GM18870 (cell line): ENCODE results near the gene SURF2.

Experiments
- ATAC-seq: cut with Tn5 transposase; IDR thresholded peaks from one replicate; pipeline ENCODE4 v1.9.1; 2021; ENCODE audit warnings: moderate library complexity; ENCODE audit not compliant: unreplicated experiment

The SURF2 gene

DNA sequence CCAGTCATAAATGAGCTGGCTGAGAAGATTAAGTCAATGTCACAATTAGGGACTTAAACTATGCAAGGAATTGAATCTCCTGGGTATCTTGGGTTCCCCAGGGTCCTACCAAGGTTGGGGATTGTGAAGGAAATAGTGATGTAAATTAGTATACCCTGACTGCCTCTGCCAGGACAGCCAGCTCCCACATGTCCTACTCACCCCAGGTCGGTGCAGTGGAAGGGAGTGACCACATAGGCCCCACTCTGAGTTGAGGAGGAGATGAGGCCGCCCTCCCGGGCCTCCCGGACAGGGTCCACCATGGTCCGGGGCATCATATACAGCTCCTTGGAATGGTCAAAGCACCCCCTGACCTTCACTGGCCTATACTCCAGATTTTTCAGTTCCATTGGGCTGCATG, 2.8 kb upstream of the SURF2 start:
- no peak for ATAC-seq

DNA sequence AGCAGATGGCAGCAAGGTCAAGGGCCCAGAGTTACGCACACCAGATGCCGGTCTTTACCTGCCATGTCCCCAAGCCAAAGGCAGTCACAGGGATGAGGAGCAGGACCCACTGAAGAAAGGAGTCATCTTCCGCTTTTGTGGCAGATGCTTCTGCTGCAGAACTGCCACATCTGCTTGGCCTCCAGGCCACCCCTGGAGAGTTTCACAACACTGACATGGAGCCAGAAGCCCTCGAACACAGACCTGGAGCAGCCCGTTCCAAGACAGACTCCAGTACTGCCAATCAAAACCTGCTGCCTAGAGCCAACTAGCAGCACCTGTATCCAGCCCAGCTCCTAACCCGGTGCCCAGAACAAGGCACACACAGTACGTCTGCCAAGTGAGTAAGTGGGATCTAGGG, 1.6 kb upstream of the SURF2 start:
- ATAC-seq = no peak

DNA sequence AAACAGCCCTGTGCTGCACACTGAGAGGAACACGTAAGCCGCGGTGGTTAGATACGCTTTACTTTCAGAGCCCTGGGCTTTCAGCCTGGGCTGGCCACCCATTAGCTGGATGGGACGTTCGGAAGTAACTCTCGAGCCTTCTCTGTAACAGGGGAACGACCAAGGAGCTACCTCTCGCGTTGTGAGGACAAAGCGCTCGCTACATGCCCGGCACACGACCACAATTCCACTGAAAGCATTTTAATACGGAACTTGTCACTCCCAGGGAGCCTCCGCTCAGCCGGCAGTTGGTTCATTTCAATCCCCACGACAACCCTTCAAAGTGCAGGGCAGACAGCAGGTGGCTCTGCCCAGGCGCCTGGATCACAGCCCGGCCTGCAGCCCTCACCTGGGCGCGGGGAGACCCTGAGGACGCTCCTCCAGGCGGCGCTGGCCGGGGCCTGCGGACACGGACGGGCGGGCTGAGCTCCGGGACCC, 431 bp upstream of the SURF2 start:
- ATAC-seq = no peak

DNA sequence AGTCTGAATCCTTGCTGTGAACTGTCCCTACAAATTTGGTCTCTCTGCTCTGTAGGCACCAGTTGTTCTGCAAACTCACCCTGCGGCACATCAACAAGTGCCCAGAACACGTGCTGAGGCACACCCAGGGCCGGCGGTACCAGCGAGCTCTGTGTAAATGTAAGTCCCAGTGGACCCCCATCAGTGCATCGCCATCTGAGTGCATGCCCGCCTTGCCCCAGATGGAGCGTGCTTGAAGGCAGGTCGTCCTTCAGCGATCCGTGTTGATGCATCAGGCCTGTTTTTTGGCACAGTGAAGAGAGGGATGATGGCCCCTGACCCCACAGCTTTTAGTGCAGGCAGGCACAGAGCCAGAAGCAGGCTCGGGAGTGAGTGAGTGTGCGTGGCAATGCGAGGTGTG, 1.3 kb downstream of the SURF2 start:
- no peak for ATAC-seq

DNA sequence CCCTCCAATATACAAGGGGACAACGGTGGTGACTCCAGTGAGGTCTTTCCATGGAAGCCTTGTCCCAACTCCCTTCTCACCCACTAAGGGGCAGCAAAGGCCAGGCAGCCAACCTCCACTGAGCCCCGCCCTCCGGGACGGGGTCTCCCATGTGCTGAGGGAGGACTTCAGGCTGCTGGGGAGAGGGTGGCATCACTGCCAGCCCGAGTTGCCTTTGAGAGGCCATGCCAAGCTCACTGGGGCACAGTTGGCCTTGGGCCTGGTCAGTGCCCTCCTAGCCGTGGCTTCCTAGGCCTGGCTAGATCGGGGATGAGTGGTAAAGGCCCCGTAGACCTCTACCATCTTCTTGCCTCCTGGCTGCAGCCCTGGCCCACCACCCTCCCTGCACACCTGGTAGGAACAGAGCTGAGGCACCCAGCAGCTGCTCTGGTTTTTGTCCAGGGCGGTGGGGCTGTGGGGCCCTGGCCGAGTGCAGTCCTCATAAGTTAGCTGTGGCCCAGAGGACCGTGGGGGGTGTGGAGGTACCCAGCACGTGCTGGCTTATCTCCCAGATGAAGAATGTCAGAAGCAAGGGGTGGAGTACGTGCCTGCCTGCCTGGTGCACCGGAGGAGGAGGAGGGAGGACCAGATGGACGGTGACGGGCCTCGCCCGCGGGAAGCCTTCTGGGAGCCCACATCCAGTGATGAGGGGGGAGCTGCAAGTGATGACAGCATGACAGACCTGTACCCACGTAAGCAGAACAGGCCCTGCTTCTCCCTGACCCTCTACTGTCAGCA, 3.2 kb downstream of the SURF2 start:
- no peak for ATAC-seq

DNA sequence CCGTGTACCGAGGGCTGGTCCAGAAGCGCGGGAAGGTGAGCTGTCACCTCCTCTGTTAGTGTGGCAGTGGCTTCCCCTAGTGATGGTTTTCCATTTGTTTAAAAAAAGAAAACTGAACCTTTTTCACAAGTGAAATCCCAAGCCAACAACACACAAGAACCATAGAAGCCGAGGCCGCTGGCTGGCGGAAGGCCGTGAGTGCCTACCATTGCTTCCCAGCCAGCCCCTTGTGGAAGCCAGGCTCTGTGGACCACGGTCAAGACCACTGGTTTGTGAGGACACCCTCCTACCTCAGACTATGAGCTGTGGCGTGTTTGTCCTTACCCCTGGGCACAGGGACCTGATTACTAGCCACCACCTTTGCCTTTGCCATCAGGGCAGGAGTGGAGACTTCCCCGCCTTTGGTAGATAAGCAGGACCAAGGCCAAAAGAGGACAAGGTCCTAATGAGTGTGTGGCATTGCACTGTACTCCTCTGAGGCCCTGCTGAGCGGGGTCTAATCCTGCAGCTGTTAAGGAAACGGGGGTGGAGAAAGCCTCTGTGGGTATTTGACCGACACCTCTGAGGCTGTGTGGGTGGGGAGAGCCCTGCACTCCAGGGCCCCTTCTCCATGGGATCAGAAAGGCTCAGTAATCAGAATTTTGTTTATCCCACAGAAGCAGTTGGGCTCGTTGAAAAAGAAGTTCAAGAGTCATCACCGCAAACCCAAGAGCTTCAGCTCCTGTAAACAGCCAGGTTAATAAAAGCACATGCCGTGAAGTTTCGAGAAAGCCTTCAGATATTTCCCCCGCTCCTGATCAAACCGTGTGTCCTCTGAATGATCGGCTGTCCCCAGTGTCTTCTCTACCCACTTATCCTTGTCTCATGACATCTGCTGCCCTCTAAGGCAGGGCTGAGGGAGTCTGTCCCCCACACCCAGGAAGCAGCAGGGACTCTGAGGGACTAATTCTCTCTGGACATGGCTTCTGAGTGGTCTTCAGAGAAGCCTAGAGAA, 4.3 kb downstream of the SURF2 start:
- ATAC-seq = no peak

DNA sequence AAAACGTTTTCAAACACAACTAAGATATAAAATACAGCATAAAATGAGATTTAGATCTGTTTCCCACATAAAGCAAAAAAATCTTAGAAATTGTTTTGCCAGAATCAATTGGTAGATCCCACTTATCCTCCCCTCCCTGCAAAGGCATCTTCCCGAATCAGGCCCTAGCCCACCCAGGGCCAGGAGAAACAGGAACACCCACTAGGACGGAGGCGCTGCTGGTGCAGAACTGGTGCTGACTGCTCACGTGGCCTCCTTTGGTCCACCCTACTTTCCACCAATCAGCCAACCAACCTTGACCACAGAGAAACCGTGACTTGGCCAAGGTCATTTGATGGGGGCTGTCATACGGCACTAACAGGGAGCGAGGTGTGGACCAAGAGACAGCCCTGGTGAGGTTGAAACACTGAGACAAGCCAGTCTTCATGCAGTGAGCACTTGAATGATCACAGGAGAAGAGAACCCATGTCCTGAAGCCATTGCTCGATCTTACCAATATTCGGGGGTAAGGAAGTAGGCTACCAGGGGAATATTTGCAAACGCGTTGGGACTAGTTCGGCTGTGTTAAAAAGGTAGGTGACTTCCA, 5.2 kb downstream of the SURF2 start:
- no peak for ATAC-seq

DNA sequence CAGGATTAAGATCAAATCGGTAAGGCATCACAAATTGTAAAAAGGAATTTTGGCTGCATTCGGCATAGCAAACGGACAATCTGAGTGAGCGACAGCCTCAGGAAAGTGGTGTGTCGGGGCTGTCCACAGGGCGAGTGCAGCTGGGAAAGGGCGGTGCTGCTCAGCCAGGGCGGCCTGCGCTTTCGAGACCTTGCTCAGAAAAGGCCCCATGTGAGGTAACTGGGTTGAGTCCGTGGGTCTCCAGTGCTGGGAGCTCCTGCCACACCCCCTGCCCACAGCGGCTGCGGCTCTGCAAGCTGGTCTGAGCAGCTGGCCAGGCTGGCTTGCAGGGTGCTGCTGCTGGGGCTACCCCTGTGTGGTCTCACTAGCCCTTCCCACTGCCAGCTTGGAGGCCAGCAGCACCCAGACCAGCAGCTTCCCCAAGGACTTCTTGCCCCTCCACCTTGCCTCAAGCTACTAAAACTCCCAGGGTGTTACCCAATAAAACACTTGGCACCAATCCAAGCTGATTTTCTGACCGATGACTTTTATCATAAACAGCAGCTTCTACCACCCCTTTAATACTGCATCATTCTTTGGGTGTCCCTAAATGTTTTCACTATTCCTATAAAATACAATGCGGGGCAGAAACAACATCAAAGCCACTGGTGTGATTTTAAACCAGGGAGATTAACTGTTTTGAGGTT, 6.2 kb downstream of the SURF2 start:
- ATAC-seq = no peak

DNA sequence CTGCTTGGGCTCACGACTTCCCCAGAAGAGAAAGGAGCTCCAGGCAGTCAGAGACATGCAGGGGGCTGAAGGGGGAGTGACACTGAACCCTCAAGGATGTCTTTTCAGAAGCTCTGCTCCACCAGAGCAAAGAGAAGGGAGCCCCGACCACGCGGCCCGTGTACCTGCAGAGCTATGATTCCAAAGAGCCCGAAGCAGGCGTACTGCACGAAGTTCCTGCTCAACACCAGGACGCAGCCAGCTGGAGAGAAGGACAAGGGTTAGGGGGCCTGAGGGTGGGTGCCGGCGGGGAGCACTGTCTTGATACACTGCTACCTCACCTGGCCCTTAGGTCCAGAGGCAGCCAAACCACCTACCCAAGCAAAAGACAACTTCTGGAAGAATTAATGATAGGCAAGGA, 10.1 kb downstream of the SURF2 start:
- no peak for ATAC-seq

DNA sequence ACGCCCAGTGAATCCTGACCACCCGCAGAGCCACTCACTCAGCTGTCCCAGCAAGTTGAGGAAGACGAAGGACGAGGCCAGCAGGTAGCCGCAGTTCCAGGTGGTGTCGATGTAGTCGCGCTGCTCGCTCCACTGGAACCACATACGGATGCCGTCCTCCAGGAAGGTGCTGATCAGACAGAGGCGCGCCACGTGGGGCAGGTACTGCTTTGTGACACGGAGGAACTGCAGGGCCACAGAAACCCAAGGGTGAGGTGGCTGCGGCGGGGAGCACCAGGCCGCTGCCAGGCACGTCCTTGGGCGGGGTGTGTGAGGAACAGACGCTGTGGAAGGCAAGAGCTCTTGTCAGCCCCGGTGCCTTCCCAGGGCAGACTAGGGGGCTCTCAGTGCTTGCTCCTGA, 10.9 kb downstream of the SURF2 start:
- ATAC-seq = no peak

DNA sequence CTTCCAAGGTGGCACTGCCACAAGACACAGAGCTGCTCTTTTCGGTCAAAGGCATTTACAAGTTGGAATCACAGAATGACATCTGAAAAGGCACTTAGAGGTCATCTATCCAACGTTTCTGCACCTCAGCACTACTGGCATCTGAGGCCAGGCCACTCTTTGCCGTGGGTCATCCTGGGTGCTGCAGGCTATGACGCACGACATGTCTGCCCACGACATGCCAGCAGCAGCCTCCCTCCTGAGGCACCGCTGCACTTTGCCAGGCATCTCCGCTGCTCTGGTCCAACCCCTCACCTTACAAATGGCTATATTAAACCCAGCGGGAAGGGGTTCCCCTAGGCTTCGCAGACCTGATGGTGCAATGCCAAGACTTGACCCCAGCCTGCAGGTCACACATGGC, 11.4 kb downstream of the SURF2 start:
- ATAC-seq = no peak

DNA sequence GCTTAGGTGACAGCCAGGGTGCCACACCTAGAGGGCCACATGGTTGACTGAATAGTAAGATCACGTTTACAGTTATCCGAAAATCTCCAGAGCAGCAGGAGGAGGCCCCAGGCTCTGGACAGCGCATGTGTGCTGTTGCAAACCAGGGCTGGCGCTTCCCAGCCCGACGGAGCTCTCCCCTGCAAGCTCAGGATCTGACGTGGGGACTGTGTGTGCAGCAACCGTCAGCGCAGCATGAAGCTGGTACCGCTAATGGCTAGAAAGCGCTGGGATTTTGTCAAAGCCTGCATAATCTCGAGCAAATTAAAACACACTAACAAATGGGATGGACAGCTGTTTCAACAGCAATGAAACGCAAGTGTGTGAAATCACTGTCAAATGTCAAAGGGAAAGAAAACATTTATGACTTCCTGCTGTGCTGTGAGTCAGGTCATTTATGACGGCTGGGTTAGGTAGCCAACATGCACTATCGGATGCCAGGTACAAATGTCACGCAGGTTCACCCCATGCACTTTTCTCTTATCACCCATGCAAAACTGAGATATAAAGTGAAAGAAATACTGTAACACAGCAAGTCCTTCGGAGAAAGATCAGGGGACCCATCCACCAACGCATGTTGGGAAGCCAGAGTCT, 12.0 kb downstream of the SURF2 start:
- ATAC-seq = no peak

DNA sequence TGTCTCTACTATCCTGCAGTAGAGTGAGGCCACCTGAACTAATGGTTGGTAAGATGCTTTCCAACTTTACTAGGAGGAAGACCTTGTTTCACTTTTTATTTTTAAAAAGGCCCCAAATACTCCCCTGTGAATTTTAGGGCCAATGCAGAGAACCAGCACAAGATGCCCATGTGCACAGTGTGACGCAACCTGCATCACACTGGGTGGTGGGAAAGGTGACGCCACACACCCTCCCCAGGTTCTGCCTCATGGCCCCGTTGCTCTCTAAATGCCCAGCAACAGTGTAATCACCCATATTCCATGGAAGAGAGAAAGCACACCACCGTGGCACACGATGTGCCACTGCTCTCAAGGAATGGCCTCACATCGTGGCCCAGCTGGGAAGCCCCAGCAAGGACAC, 13.1 kb downstream of the SURF2 start:
- no peak for ATAC-seq

DNA sequence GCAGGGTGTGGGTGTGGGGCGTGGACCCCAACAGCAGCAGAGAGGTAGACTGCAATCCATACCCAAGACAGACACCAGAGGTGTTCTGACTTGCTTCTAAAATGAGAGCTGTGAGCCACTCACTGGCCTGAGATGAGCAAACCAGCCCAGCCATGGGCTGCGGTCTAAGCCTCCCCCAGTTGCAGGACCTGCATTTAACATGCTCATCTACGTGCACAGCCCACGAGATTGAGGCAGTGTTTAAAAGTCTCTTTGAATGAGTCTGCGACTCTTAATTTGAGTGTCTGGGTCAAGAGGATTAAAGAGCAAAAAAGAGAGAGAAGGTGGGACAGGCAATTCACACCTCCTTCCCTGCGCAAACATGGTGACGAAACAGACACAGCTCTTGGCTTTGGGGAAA, 13.6 kb downstream of the SURF2 start:
- no peak for ATAC-seq

DNA sequence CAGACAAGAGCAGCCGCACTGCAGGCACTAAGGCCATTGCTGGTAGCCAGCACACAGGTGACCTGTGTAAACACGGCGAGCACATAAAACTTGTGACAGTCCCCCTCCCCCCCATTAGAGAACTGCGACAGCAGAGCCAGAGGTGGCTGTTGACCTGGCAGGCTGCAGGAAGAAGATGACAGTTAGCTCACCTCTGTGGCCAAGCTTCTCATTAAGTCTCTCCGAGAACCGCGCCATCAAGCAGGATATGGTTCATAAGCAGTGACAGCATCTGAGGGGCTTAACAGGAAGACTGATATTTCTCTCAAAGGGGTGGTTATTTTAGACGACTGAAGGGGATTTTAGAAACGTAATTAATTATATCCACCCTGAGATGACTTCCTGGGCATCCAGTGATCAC, 14.3 kb downstream of the SURF2 start:
- no peak for ATAC-seq

DNA sequence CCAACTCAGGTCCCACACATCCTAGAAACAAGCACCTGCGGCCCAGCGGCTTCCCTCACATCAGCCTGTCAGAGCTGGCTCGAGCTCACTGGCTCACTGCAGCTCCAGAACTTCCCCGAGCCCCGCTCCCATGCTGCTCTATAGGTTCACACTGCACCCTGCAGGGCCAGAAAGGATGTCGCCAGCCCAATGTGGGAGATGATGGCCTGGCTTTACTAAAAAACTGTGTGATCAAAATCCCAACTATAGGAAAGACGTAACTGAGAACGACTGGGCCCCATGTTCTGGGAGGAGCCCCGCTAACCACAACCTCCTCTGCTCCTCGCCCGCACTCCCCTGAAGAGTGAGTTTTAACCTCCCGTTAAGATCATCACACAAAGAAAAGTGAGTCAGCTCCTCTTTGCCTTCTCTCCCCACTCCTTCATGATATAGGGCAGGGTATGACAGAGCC, 14.9 kb downstream of the SURF2 start:
- no peak for ATAC-seq

DNA sequence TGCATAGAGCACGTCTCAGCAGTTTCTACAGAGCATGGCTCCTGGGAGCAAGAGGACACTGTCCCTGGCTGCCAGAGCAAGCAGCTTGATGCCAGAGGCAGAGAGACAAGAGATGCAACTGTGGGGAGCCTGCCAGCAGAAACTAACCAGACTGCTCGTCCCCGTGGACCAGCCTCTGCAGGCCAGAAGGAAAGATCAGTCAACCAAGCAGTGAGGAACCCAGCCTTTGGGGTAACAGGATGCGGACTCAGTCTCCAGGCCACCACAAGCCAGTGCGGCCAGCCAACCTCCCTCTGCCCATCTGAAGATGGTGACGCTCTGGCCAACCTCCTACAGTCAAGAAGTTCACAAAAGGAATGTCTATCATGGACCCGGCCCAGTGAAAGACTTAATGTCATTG, 15.8 kb downstream of the SURF2 start:
- ATAC-seq = no peak

DNA sequence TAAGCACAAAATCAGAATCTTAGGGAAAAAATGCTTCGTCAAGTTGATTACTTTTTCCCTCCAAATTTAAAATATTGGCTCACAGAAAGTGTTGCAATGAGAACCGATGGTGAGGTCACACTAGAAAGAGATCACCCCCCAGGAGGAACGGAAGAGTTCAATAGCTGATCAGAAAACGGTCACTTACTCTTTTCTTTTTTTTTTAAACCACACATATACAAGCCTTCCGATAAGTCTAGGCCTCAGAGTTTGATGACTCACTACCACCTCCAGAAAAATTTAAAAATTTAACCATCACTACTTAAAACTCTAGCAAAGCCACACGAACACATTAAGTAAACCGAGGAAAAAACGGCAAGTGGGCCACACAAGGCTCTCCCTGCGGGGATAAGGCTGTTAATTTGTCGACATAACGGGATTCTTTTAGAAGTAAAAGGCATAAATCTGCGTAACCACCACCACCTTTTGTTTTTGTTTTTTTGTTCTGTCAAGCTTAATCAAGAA, 18.3 kb downstream of the SURF2 start:
- ATAC-seq = no peak

DNA sequence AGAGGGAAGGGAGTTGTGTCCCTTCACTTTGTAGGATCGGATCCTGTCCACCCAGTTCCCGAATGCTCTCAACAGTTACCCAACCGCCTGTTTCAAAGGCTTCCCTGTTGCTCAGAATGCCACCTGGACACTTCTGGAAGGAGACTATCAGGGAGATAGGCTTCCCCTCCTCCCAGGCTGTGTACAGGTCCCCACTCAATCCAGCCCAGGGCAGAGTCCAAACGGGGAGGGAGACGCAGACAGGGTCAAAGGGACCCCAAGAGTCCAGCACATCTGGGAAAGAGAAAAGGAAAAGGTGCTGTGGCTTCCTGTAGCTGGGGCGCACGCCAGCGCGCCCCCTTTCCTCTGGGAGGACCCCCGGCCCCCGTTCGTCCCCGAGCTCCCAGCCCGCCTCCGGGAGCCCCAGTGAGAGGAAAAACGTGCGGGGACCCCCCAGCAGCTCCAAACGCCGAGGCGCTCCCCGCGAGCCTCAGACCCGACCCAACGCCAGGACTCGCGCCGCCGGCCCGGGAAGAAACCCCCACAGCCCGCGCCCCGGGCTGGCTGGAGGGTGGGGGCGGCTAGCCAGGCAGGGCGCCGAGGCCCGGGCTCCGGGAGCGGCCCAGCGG, 18.9 kb downstream of the SURF2 start:
- no peak for ATAC-seq
